ENCODE measurements around the gene SNX5.

The SNX5 gene

DNA sequence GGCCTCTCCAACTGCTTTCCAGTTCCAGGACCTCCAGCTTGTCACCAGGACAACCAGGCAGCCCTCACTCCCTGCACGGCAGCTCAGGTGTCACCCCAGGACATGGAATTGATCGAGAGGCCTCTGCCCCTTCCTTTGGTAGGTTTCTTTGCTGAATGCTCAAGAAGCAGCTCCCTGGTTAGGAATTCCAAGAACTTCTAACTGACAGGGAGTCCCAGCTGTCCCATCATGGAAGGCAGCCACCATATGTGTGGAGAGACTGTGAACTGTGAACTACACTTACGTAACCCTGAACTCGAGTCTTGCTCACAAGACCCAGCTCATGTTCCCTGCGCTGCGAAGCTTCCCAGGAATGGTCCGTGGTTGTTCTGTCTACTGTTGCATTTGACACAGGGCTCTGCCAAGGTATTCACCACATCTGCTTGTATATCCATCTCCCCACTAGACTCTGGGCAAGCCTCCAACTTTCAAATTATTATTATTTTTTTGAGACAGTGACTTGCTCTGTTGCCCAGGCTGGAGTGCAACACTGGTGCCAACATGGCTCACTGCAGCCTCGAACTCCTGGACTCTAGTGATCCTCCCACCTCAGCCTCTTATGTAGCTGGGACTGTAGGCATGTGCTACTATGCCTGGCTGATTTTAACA is 35.9 kb upstream of the SNX5 start:
- no peak for TF ChIP-seq EZH2phosphoT487 (IDR thresholded peaks at IDR 0.05; ENCODE audit: low read depth)
- TF ChIP-seq, protein P1, sequence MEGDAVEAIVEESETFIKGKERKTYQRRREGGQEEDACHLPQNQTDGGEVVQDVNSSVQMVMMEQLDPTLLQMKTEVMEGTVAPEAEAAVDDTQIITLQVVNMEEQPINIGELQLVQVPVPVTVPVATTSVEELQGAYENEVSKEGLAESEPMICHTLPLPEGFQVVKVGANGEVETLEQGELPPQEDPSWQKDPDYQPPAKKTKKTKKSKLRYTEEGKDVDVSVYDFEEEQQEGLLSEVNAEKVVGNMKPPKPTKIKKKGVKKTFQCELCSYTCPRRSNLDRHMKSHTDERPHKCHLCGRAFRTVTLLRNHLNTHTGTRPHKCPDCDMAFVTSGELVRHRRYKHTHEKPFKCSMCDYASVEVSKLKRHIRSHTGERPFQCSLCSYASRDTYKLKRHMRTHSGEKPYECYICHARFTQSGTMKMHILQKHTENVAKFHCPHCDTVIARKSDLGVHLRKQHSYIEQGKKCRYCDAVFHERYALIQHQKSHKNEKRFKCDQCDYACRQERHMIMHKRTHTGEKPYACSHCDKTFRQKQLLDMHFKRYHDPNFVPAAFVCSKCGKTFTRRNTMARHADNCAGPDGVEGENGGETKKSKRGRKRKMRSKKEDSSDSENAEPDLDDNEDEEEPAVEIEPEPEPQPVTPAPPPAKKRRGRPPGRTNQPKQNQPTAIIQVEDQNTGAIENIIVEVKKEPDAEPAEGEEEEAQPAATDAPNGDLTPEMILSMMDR (IDR thresholded peaks at IDR 0.05; ENCODE audit: low read depth, low read length), result no peak

DNA sequence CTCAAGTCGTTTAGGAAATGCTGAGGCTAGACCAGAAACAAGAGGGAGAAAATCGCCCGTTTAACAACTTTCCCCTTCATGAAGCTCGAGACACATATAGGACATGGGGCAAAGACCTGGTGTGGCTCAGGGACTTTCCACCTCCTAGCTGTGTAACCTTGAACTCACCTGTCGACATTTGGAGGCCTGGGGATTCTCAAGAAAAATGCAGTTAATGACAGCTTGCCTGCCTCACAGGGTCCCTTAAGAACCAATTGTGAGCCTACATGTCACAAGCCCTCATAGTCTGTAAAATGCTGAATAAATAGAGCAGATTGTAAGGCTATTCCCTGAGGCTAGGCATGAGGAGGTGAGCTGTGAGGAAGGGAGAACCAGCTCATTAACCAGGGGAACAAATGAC is 35.3 kb upstream of the SNX5 start:
- Histone ChIP-seq H3K27me3 (ENCODE audit: low read depth, low read length) (peaks cover 7% of the 10 kb centered on the region; the same call in 1 of the 2 replicates), H4K20me1 (ENCODE audit: insufficient read depth, low read length) (no peaks in the 10 kb centered on the region), H3K4me1 (ENCODE audit: low read length) (peaks cover 30% of the 10 kb centered on the region), H3K9ac (ENCODE audit: low read length) (no peak overlapping the region), H3K36me3 (replicated peaks; ENCODE audit: low read depth, low read length) (no peaks in the 10 kb centered on the region), H3K9me3 (ENCODE audit: insufficient read depth, low read length) (no peaks in the 10 kb centered on the region), H3K79me2 (ENCODE audit: low read length) (no peaks in the 10 kb centered on the region), H3K4me3 (ENCODE audit: low read length) (peak overlapping the region; percentile 14; the same call in 1 of the 2 replicates), H2AFZ (ENCODE audit: low read depth, low read length) (no peak overlapping the region), H3K4me2 (ENCODE audit: low read length) (peak overlapping the region; percentile 76), H3K27ac (ENCODE audit: low read length) (peak overlapping the region; percentile 44)
- no peak for TF ChIP-seq EZH2phosphoT487 (IDR thresholded peaks at IDR 0.05; ENCODE audit: low read depth)
- TF ChIP-seq, protein P1 (IDR thresholded peaks at IDR 0.05; ENCODE audit: low read depth, low read length), result no peak

More for the DNA sequence above, 35.9 kb upstream of the SNX5 start:
- Histone ChIP-seq H3K27me3 (ENCODE audit: low read depth, low read length) (peaks cover under 1% of the 10 kb centered on the region; the same call in 1 of the 2 replicates), H3K9ac (ENCODE audit: low read length) (peak overlapping the region; percentile 41; the same call in 1 of the 2 replicates), H3K4me1 (ENCODE audit: low read length) (peaks cover 30% of the 10 kb centered on the region), H3K4me2 (ENCODE audit: low read length) (peak overlapping the region; percentile 76), H3K27ac (ENCODE audit: low read length) (peak overlapping the region; percentile 44; the same call in 1 of the 2 replicates), H2AFZ (ENCODE audit: low read depth, low read length) (no peak overlapping the region), H3K9me3 (ENCODE audit: insufficient read depth, low read length) (no peaks in the 10 kb centered on the region), H3K79me2 (ENCODE audit: low read length) (no peaks in the 10 kb centered on the region), H3K4me3 (ENCODE audit: low read length) (peak overlapping the region; percentile 61; the same call in 1 of the 2 replicates), H3K36me3 (replicated peaks; ENCODE audit: low read depth, low read length) (no peaks in the 10 kb centered on the region), H4K20me1 (ENCODE audit: insufficient read depth, low read length) (no peaks in the 10 kb centered on the region)

DNA sequence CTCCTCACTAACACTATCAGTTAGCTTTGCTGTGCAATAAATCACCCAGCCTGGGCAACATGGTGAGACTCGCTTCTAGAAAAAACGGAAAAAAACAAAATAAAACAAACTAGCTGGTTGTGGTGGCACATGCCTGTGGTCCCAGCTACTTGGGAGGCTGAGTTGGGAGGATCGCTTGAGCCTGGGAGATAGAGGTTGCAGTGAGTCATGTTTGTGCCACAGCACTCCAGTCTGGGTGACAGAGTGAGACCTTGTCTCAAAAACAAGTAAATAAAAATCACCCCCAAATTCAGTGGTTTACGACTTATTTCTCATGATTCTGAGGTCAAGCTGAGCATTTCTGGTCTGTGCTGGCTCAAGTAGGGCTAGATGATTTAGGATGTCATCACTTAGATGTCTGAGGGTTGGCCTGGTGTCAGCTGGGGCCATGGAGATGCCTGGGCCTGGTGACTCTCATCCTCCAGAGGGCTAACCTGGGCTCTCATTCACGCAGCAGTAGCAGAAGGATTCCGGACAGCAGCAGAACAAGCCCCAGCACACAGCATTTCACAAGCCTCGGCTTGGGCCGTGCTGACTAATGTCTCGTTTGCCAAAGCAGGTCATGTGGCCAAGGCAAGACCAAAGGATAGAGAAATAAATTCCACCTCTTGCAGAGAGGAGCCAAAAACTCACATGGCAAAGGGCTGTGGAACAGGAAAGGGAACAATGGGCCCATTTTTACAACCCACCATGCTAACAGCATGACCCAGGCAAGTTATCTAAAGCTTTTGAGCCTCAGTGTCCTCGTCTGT is 32.7 kb upstream of the SNX5 start:
- no peak overlapping the region for H3K4me2 ChIP-seq (ENCODE audit: low read length)
- H3K27ac ChIP-seq (ENCODE audit: low read length), result no peak overlapping the region
- H3K9me3 ChIP-seq (ENCODE audit: insufficient read depth, low read length), result no peaks in the 10 kb centered on the region
- H2AFZ ChIP-seq (ENCODE audit: low read depth, low read length), result no peak overlapping the region
- peaks cover 27% of the 10 kb centered on the region for H3K27me3 ChIP-seq (ENCODE audit: low read depth, low read length)
- no peaks in the 10 kb centered on the region for H4K20me1 ChIP-seq (ENCODE audit: insufficient read depth, low read length)
- TF ChIP-seq, protein P1 (IDR thresholded peaks at IDR 0.05; ENCODE audit: low read depth, low read length), result no peak
- no peak for TF ChIP-seq EZH2phosphoT487 (IDR thresholded peaks at IDR 0.05; ENCODE audit: low read depth)
- H3K4me1 ChIP-seq (ENCODE audit: low read length), result peaks cover 52% of the 10 kb centered on the region
- no peak overlapping the region for H3K9ac ChIP-seq (ENCODE audit: low read length)
- no peaks in the 10 kb centered on the region for H3K36me3 ChIP-seq (replicated peaks; ENCODE audit: low read depth, low read length)
- H3K4me3 ChIP-seq (ENCODE audit: low read length), result no peak overlapping the region
- H3K79me2 ChIP-seq (ENCODE audit: low read length), result no peaks in the 10 kb centered on the region

DNA sequence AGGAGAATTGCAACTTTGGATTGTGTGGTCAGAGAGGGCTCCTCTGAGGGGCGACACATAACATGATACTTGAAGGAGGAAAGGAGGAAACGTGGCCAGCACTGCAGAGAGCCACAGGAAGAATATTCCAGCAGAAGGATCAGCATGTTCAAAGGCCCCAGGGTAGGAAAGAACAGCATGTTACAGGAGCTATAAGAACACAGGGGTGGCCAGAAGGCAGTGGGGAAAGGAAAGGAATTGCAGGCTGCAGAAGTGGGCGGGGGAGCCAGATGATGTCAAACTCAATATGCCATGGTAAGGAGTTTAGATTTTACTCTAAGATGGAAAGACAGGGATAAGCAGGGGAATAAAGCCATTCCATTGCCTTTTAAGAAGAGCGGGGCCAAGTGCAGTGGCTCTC is 31.0 kb upstream of the SNX5 start:
- H3K4me1 ChIP-seq (ENCODE audit: low read length), result peaks cover 45% of the 10 kb centered on the region
- no peaks in the 10 kb centered on the region for H4K20me1 ChIP-seq (ENCODE audit: insufficient read depth, low read length)
- no peak overlapping the region for H3K4me3 ChIP-seq (ENCODE audit: low read length)
- H3K27me3 ChIP-seq (ENCODE audit: low read depth, low read length), result peaks cover 27% of the 10 kb centered on the region
- no peak overlapping the region for H3K9ac ChIP-seq (ENCODE audit: low read length)
- H3K4me2 ChIP-seq (ENCODE audit: low read length), result no peak overlapping the region
- H3K9me3 ChIP-seq (ENCODE audit: insufficient read depth, low read length), result no peaks in the 10 kb centered on the region
- no peaks in the 10 kb centered on the region for H3K36me3 ChIP-seq (replicated peaks; ENCODE audit: low read depth, low read length)
- H3K79me2 ChIP-seq (ENCODE audit: low read length), result no peaks in the 10 kb centered on the region
- no peak overlapping the region for H3K27ac ChIP-seq (ENCODE audit: low read length)
- TF ChIP-seq EZH2phosphoT487 (IDR thresholded peaks at IDR 0.05; ENCODE audit: low read depth), result no peak
- TF ChIP-seq, protein P1 (IDR thresholded peaks at IDR 0.05; ENCODE audit: low read depth, low read length), result no peak
- H2AFZ ChIP-seq (ENCODE audit: low read depth, low read length), result no peak overlapping the region
